ENCODE data around the gene SYNGR4.
A peak's percentile ranks its signal among the peaks of the same experiment; 100 is the strongest.

Gene SYNGR4

DNA sequence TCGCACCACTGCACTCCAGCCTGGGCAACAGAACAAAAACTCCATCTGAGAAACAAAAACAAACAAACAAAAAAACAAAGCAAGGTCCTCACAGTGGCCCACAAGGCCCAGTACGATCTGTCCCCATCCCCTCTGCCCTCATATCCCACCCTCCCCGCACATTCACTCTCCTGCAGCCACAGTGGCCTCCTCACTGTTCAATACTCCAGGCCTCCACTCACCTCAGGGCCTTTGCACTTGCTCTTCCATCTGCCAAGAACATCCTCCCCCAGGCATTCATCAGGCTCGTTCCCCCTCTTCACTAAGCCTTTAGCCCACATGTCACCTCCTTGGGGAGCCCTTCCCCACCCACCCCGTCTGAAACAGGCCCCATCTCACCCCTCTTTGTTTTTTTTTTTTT is 5.0 kb upstream of the SYNGR4 start:
- no peak overlapping the region for H3K4me3 ChIP-seq (ENCODE audit: low read depth, low read length)
- H3K36me3 ChIP-seq, result no peaks in the 10 kb centered on the region
- no peak for DNase-seq
- no peaks in the 10 kb centered on the region for H3K9me3 ChIP-seq
- H3K4me1 ChIP-seq, result no peaks in the 10 kb centered on the region
- TF ChIP-seq CTCF (IDR thresholded peaks at IDR 0.05; ENCODE audit: low read depth, low read length), result no peak
- no peaks in the 10 kb centered on the region for H3K27me3 ChIP-seq

DNA sequence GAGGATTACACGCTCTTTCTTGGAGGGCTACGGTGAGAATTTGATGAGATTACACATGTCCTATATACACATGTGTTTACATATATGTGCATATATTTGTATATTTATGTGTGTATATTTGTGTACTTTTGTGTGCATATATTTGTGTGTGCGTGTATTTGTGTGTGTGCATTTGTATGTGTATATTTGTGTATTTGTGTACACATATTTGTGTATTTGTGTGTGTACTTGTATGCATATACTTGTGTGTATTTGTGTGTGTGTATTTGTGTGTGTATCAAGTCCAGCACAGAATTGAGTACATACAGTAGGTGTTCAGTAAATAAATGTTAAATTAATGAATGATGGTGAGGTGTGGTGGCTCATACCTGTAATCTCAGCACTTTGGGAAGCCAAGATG is 2.3 kb upstream of the SYNGR4 start:
- Histone ChIP-seq H3K36me3 (no peaks in the 10 kb centered on the region), H3K27me3 (no peaks in the 10 kb centered on the region), H3K4me1 (no peaks in the 10 kb centered on the region), H3K4me3 (ENCODE audit: low read depth, low read length) (no peak overlapping the region), H3K9me3 (peaks cover 5% of the 10 kb centered on the region; the same call in 1 of the 2 replicates)
- no peak for TF ChIP-seq CTCF (IDR thresholded peaks at IDR 0.05; ENCODE audit: low read depth, low read length)
- DNase-seq, result no peak

DNA sequence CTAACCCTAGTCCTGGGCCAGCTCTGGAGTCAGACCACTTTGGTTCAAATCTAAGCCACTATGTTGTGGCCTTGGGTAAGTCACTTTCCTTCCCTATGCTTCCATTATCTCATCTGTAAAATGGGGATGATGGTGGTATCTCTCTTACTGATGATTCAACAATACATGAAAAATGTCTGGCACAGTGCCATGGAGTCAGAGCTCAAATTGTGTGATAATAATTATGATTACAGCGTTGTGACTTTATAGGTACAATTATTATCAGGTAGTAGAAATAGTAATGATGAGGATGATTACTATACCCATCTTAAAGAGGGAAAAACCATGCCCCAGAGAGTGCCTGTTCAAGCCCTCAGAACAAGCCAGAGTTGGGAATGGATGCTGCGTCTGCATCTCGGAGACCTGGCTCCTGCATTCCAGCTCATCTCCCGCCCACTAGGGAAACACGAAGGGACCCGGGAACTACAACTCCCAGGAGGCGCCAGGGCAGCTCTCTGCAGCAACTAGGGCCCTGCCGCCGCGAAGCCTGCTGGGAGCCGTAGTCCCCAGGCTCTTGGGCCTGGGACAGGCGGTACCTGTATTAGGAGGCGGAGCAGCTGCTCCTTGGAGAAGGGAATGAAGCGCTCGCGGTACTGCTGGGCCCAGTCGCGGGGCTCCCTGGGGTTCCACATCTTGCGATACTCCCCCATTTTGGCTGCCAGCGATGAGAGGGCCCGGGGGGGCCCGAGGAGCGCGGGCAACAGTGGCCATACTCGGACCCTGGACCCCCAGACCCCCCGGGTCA is 1.3 kb upstream of the SYNGR4 start:
- Histone ChIP-seq H3K4me3 (ENCODE audit: low read depth, low read length) (peak overlapping the region; percentile 79), H3K4me1 (no peaks in the 10 kb centered on the region), H3K36me3 (no peaks in the 10 kb centered on the region), H3K27me3 (no peaks in the 10 kb centered on the region), H3K9me3 (peaks cover 5% of the 10 kb centered on the region; the same call in 1 of the 2 replicates)
- no peak for TF ChIP-seq CTCF (IDR thresholded peaks at IDR 0.05; ENCODE audit: low read depth, low read length)
- DNase-seq, result peak; percentile 97

- no peak for DNase-seq
- H3K27me3 ChIP-seq, result no peaks in the 10 kb centered on the region
- no peak for TF ChIP-seq CTCF (IDR thresholded peaks at IDR 0.05; ENCODE audit: low read depth, low read length)
Observed at GRCh38 chr19:48363500-48363809, 712 bp upstream of the SYNGR4 start.

DNA sequence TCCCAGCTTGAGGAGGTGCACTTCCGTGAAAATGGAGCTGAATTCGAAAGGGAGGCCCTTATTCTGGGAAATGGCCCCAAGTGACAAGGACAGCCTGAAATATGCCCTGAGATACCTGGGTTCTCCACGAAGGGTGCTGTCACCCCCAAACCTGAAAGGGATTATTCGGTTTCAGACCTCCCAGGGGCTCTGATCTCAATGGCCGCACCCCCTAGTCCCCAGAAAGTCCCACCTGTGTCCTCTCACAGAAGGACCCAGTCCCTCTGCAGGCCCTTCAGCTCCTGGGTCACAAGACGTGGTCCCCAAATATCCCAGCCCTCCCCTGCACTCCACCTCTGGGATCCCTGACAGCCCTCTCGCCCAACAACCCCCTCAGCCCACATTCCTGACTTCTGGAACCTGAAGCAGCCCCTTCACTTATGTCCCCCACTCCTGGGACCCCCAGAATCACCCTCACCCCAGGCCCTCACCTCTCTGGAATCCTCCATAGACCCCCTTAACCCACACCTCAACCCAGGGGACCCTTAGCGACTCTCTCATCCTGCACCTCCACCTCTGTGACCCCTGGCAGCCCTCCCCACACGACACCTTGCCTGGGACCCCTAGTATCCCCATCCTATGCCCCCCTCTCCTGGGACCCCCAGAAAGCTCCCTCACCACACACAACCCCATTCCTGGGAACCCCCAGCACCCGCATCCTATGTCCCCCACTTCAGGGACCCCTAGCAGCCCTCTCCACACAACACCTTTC is 606 bp downstream of the SYNGR4 start:
- Histone ChIP-seq H3K4me1 (peaks cover 12% of the 10 kb centered on the region), H3K4me3 (ENCODE audit: low read depth, low read length) (no peak overlapping the region)

More at GRCh38 chr19:48363500-48363809, 712 bp upstream of the SYNGR4 start:
- H3K9me3 ChIP-seq, result peaks cover 5% of the 10 kb centered on the region; the same call in 1 of the 2 replicates
- no peaks in the 10 kb centered on the region for H3K36me3 ChIP-seq
- peak overlapping the region; percentile 79 for H3K4me3 ChIP-seq (ENCODE audit: low read depth, low read length)
- peaks cover under 1% of the 10 kb centered on the region for H3K4me1 ChIP-seq

More for the DNA sequence above, 606 bp downstream of the SYNGR4 start:
- Histone ChIP-seq H3K36me3 (no peaks in the 10 kb centered on the region), H3K9me3 (peaks cover 5% of the 10 kb centered on the region; the same call in 1 of the 2 replicates), H3K27me3 (no peaks in the 10 kb centered on the region)
- DNase-seq, result no peak
- no peak for TF ChIP-seq CTCF (IDR thresholded peaks at IDR 0.05; ENCODE audit: low read depth, low read length)
